Stomach (tissue), 9 donors: ENCODE measurements around the gene RALGDS. TPM values are rescaled to one million over a fixed set of nuclear protein-coding genes. Genes with fewer than 3 reads are reported as not detected.

Source experiments
- DNase-seq, 2 donors: peaks; one replicate each; pipeline versions ENCODE4 v3.0.0 to v3.0.0-alpha.2; 2013 to 2019
- H3K27ac ChIP-seq, 5 donors: fragments of 200-600 bp in 4 of 5; sonication (generic) in 4 of 5; one replicate each; pipeline ENCODE4 v1.5.1; 2013 to 2019; ENCODE audit warnings: mild to moderate bottlenecking in 1 of 5, moderate library complexity in 1 of 5
- H3K27me3 ChIP-seq, 3 donors: fragments of 200-600 bp; sonication (generic); one replicate each; pipeline ENCODE4 v1.5.1; 2017 to 2019; ENCODE audit warnings: mixed run types in 1 of 3
- H3K36me3 ChIP-seq, 4 donors: fragments of 200-600 bp; sonication (generic); 1 replicate in 3 of 4; 2 replicates in 1 of 4; pipeline ENCODE4 v1.5.1; 2016 to 2019
- H3K4me1 ChIP-seq, 4 donors: fragments of 200-600 bp; sonication (generic); one replicate each; pipeline ENCODE4 v1.5.1; 2016 to 2019
- H3K4me3 ChIP-seq, 4 donors: fragments of 200-600 bp; sonication (generic) in 3 of 4; one replicate each; pipeline ENCODE4 v1.5.1; 2016 to 2019; ENCODE audit warnings: mild to moderate bottlenecking in 1 of 4
- H3K9me3 ChIP-seq, 4 donors: fragments of 200-600 bp; sonication (generic); one replicate each; pipeline ENCODE4 v1.5.1; 2016 to 2019
- EP300 ChIP-seq: sonication (generic); formaldehyde crosslinking; IDR thresholded peaks from one replicate; pipeline ENCODE4 v1.6.1; 2017; ENCODE audit warnings: antibody characterized with exemption
- POLR2A ChIP-seq, 4 donors: fragments of 450-650 bp; IDR thresholded peaks; one replicate each; pipeline ENCODE4 v1.6.1; 2016; ENCODE audit warnings: antibody characterized with exemption in 4 of 4, control low read depth in 2 of 4, mild to moderate bottlenecking in 1 of 4, moderate library complexity in 1 of 4
- POLR2AphosphoS5 ChIP-seq, 3 donors: sonication (generic); formaldehyde crosslinking; IDR thresholded peaks; one replicate each; pipeline ENCODE4 v1.6.1; 2016; ENCODE audit warnings: antibody characterized with exemption in 3 of 3
- WGBS, 5 donors: extraction: QIAGEN DNeasy Blood & Tissue Kit in 3 of 5; methylation state at CpG; one replicate each; pipeline versions ENCODE4 v1.1.5 to v1.1.7; 2013 to 2018; 5-methylcytosine and 5-hydroxymethylcytosine counted together
- intact Hi-C: fragments of 100-400 bp; cut with DNase I; formaldehyde crosslinking; loops from one replicate; pipeline ENCODE4 v1.15.1; 2023; ENCODE audit warnings: low total_unique reads
- polyA plus RNA-seq, 3 donors: library from polyadenylated mRNA; stranded (reverse); fragments of 200-250 nt; gene quantifications; one replicate each; pipeline ENCODE4 v1.2.3, GENCODE V29; 2013
- small RNA-seq, 4 donors: library from RNA; depleted of rRNA; stranded (forward); fragments of <200 nt; gene quantifications; one replicate each; pipeline ENCODE3, GENCODE V24; 2016
- total RNA-seq, 5 donors: library from RNA; depleted of rRNA; stranded (reverse); fragments of >200 nt; gene quantifications; one replicate each; pipeline versions ENCODE4 v1.1.0 to v1.2.3, GENCODE V29; 2014 to 2016
- TF ChIP-seq, protein P1 (sequence below), 7 experiments: fragments of 450-650 bp in 4 of 7; fragments of 200-600 bp in 3 of 7; sonication (generic) in 3 of 7; IDR thresholded peaks; one replicate each; pipeline ENCODE4 v1.5.1; 2016 to 2019; ENCODE audit warnings: antibody characterized with exemption in 7 of 7, control low read depth in 2 of 7, mild to moderate bottlenecking in 1 of 7
- donor health status: healthy with polysubstance abuse.
- donor health status: Bipolar disorder and iron deficiency.
- donor health status: healthy.

RALGDS gene
- total and polyA plus RNA-seq, 8 donors, result 20.5 to 242 (median 43.6) TPM

DNA sequence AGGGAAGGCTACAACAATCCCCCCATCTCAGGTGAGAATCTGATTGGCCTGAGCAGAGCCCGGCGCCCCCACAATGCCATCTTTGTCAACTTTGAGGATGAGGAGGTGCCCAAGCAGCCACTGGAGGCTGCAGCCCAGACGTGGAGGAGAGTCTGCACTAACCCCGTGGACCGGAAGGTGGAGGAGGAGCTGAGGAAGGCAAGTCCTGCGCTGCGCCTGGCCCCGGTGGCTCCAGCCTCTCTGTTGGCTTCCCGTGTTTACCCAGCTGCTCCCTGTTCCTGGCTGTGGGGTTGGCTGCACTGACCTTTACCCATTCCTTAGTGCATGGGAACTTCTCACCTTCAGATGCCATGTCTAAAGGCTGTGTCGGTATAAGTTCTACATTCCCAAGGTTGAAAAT is 70.3 kb downstream of the RALGDS start:
- peaks cover 13 to 21% (median 18%) of the 10 kb centered on the region in 4 donors for H3K4me1 ChIP-seq
- 35 to 73% (median 56%) methylated on average over 9 to 10 of the region's 10 CpGs for WGBS, 5 donors

GRCh38 chr9:133050142-133050541 is 70.9 kb downstream of the RALGDS start:
- Histone ChIP-seq H3K27me3 (no peaks in the 10 kb centered on the region), H3K27ac (peak overlapping the region; percentile 29 to 63 (median 48)), H3K36me3 (peaks cover 72 to 100% (median 100%) of the 10 kb centered on the region in 4 donors), H3K4me3 (no peak overlapping the region), H3K9me3 (no peaks in the 10 kb centered on the region), H3K4me1 (peaks cover 13 to 20% (median 17%) of the 10 kb centered on the region in 4 donors)
- no peak for TF ChIP-seq POLR2AphosphoS5 (IDR thresholded peaks at IDR 0.05)
- TF ChIP-seq, protein P1, sequence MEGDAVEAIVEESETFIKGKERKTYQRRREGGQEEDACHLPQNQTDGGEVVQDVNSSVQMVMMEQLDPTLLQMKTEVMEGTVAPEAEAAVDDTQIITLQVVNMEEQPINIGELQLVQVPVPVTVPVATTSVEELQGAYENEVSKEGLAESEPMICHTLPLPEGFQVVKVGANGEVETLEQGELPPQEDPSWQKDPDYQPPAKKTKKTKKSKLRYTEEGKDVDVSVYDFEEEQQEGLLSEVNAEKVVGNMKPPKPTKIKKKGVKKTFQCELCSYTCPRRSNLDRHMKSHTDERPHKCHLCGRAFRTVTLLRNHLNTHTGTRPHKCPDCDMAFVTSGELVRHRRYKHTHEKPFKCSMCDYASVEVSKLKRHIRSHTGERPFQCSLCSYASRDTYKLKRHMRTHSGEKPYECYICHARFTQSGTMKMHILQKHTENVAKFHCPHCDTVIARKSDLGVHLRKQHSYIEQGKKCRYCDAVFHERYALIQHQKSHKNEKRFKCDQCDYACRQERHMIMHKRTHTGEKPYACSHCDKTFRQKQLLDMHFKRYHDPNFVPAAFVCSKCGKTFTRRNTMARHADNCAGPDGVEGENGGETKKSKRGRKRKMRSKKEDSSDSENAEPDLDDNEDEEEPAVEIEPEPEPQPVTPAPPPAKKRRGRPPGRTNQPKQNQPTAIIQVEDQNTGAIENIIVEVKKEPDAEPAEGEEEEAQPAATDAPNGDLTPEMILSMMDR (IDR thresholded peaks at IDR 0.05), result no peak
- no peak for TF ChIP-seq POLR2A (IDR thresholded peaks at IDR 0.05)
- TF ChIP-seq EP300, result no peak
- intact Hi-C loops, result no loop called here
- DNase-seq, result no peak
- 38 to 54% (median 46%) methylated on average over 6 of the region's 6 CpGs for WGBS, 5 donors

More for the DNA sequence above, 70.3 kb downstream of the RALGDS start:
- Histone ChIP-seq H3K4me3 (no peak overlapping the region), H3K9me3 (no peaks in the 10 kb centered on the region), H3K27ac (peak overlapping the region; percentile 29 to 63 (median 48)), H3K27me3 (no peaks in the 10 kb centered on the region), H3K36me3 (peaks cover 72 to 100% (median 100%) of the 10 kb centered on the region in 4 donors)
- intact Hi-C loops, result no loop called here
- TF ChIP-seq POLR2AphosphoS5 (IDR thresholded peaks at IDR 0.05), result peak in 1 of 3 donors; percentile 59
- no peak for TF ChIP-seq EP300
- TF ChIP-seq, protein P1 (IDR thresholded peaks at IDR 0.05), result peak in 2 of 7 experiments; percentile 14 to 27
- DNase-seq, result peak; percentile 60 to 87

- no peak for TF ChIP-seq POLR2AphosphoS5 (IDR thresholded peaks at IDR 0.05)
- no peak for TF ChIP-seq POLR2A (IDR thresholded peaks at IDR 0.05)
- TF ChIP-seq, protein P1 (IDR thresholded peaks at IDR 0.05), result no peak
- TF ChIP-seq EP300, result no peak
- WGBS, 5 donors, result 87 to 94% (median 92%) methylated on average over 13 of the region's 13 CpGs
- intact Hi-C loops, result loop anchor here (10.0 kb wide), 1 partner anchor 96 kb away; no protein-coding TSS in a partner anchor
- DNase-seq, result no peak
- no peak overlapping the region for H3K4me3 ChIP-seq
- peaks cover 72 to 100% (median 100%) of the 10 kb centered on the region in 4 donors for H3K36me3 ChIP-seq
- H3K27ac ChIP-seq, result peak overlapping the region in 1 of 5 donors; percentile 17
- H3K27me3 ChIP-seq, result no peaks in the 10 kb centered on the region
- peaks cover 13 to 20% (median 15%) of the 10 kb centered on the region in 4 donors for H3K4me1 ChIP-seq
- no peaks in the 10 kb centered on the region for H3K9me3 ChIP-seq
Observed at GRCh38 chr9:133049043-133049442, 72.0 kb downstream of the RALGDS start.

DNA sequence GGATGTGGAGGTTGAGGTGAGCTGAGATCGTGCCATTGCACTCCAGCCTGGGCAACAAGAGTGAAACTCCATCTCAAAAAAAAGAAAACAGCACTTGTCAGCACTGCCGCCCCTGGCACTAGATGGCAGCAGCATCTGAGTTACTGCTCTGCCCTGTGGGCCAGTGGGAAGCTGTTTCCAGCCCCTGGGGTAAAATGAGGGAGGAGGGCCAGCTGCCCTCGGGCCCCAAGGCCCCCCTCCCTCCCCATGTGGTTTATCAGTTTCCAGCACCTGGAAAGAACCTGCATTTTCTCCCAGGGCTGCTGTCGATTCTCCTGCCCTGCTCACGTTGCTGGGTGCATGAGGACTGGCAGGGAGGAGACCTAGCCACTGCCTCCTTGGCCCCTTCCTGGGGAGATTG is 72.4 kb downstream of the RALGDS start:
- H3K27me3 ChIP-seq, result no peaks in the 10 kb centered on the region
- H3K9me3 ChIP-seq, result no peaks in the 10 kb centered on the region
- TF ChIP-seq, protein P1 (IDR thresholded peaks at IDR 0.05), result peak in 3 of 7 experiments; percentile 14 to 40 (median 22)
- no peak for TF ChIP-seq EP300
- H3K4me1 ChIP-seq, result peaks cover 13 to 20% (median 15%) of the 10 kb centered on the region in 4 donors
- intact Hi-C loops, result loop anchor here (10.0 kb wide), 1 partner anchor 96 kb away; no protein-coding TSS in a partner anchor
- peak; percentile 60 to 71 for DNase-seq
- H3K27ac ChIP-seq, result peak overlapping the region in 1 of 5 donors; percentile 17
- peaks cover 72 to 100% (median 100%) of the 10 kb centered on the region in 4 donors for H3K36me3 ChIP-seq
- 28 to 50% (median 41%) methylated on average over 4 to 5 of the region's 5 CpGs for WGBS, 5 donors
- no peak overlapping the region for H3K4me3 ChIP-seq

Small RNA genes lying within 50 kb of the gene (small RNA-seq; reads per million reads assigned to genes)
- 0 reads per million in 4 donors for gene MIR6877

Other genes starting within 250 kb of the RALGDS start
- gene AK8, start 243.0 kb downstream of the RALGDS start, total RNA-seq, result under 1 TPM in 1 of 5 donors, not detected in 4; 0.89 TPM
- under 1 TPM in 2 of 3 donors, not detected in 1; 0.56 to 0.60 TPM for gene AK8, start 243.0 kb downstream of the RALGDS start, polyA plus RNA-seq
- 1 to 10 TPM in 1 of 5 donors, under 1 TPM in 2, not detected in 2; 0.29 to 2.2 (median 0.55) TPM for gene SPACA9, start 242.3 kb downstream of the RALGDS start, total RNA-seq
- 1 to 10 TPM; 1.8 to 4.8 (median 3.4) TPM for gene SPACA9, start 242.3 kb downstream of the RALGDS start, polyA plus RNA-seq
- gene TSC1, start 176.6 kb downstream of the RALGDS start, total RNA-seq, result 100 to 1,000 TPM in 1 of 5 donors, 10 to 100 TPM in 4; 23.2 to 120 (median 49.9) TPM
- 10 to 100 TPM in 1 of 3 donors, 1 to 10 TPM in 2; 6.7 to 10.3 (median 7.1) TPM for gene TSC1, start 176.6 kb downstream of the RALGDS start, polyA plus RNA-seq
- 1 to 10 TPM in 1 of 5 donors, not detected in 4; 1.0 TPM for gene GFI1B, start 142.5 kb downstream of the RALGDS start, total RNA-seq
- gene GFI1B, start 142.5 kb downstream of the RALGDS start, polyA plus RNA-seq, result not detected
- gene GTF3C5, start 90.2 kb downstream of the RALGDS start, total RNA-seq, result 10 to 100 TPM; 25.7 to 85.2 (median 53.8) TPM
- 10 to 100 TPM; 30.3 to 57.2 (median 37.0) TPM for gene GTF3C5, start 90.2 kb downstream of the RALGDS start, polyA plus RNA-seq
- 1 to 10 TPM in 2 of 5 donors, not detected in 3; 1.2 to 2.0 TPM for gene CEL, start 59.3 kb downstream of the RALGDS start, total RNA-seq
- gene CEL, start 59.3 kb downstream of the RALGDS start, polyA plus RNA-seq, result 1 to 10 TPM; 1.4 to 9.9 (median 4.0) TPM
- gene GBGT1, start 42.7 kb upstream of the RALGDS start, total RNA-seq, result 10 to 100 TPM in 3 of 5 donors, 1 to 10 TPM in 2; 1.2 to 37.9 (median 21.3) TPM
- 10 to 100 TPM; 12.5 to 24.2 (median 23.8) TPM for gene GBGT1, start 42.7 kb upstream of the RALGDS start, polyA plus RNA-seq
- gene OBP2B, start 88.0 kb upstream of the RALGDS start, total RNA-seq, result not detected
- gene OBP2B, start 88.0 kb upstream of the RALGDS start, polyA plus RNA-seq, result not detected
- gene ABO, start 154.0 kb upstream of the RALGDS start, total RNA-seq, result 10 to 100 TPM in 2 of 5 donors, 1 to 10 TPM in 2, under 1 TPM in 1; 0.72 to 67.1 (median 4.8) TPM
- gene ABO, start 154.0 kb upstream of the RALGDS start, polyA plus RNA-seq, result 10 to 100 TPM in 1 of 3 donors, 1 to 10 TPM in 2; 1.6 to 11.0 (median 3.4) TPM
- 100 to 1,000 TPM in 1 of 5 donors, 10 to 100 TPM in 3, 1 to 10 TPM in 1; 2.9 to 138 (median 20.1) TPM for gene SURF6, start 214.9 kb upstream of the RALGDS start, total RNA-seq
- 10 to 100 TPM; 13.0 to 14.8 (median 13.4) TPM for gene SURF6, start 214.9 kb upstream of the RALGDS start, polyA plus RNA-seq
- 10 to 100 TPM in 4 of 5 donors, 1 to 10 TPM in 1; 4.7 to 27.7 (median 25.8) TPM for gene MED22, start 226.9 kb upstream of the RALGDS start, total RNA-seq
- gene MED22, start 226.9 kb upstream of the RALGDS start, polyA plus RNA-seq, result 10 to 100 TPM; 11.4 to 18.3 (median 12.7) TPM
- gene RPL7A, start 227.0 kb upstream of the RALGDS start, total RNA-seq, result 1,000 to 10,000 TPM in 4 of 5 donors, 100 to 1,000 TPM in 1; 809 to 1,438 (median 1,206) TPM
- 1,000 to 10,000 TPM; 3,101 to 4,243 (median 3,368) TPM for gene RPL7A, start 227.0 kb upstream of the RALGDS start, polyA plus RNA-seq
- 10 to 100 TPM in 3 of 5 donors, 1 to 10 TPM in 2; 1.7 to 46.9 (median 22.6) TPM for gene SURF1, start 235.2 kb upstream of the RALGDS start, total RNA-seq
- 100 to 1,000 TPM in 1 of 3 donors, 10 to 100 TPM in 2; 92.5 to 118 (median 95.5) TPM for gene SURF1, start 235.2 kb upstream of the RALGDS start, polyA plus RNA-seq
- 10 to 100 TPM in 2 of 5 donors, 1 to 10 TPM in 3; 1.8 to 75.3 (median 7.1) TPM for gene SURF2, start 235.3 kb upstream of the RALGDS start, total RNA-seq
- 10 to 100 TPM; 45.4 to 54.4 (median 47.1) TPM for gene SURF2, start 235.3 kb upstream of the RALGDS start, polyA plus RNA-seq